Right cardiac atrium (tissue), 5 donors: Measurements from ENCODE around the gene GOLGA6L2. TPM values are rescaled to one million over a fixed set of nuclear protein-coding genes. Genes with fewer than 3 reads are reported as not detected.
"Not testable (repeated sequence)": the region's sequence is repeated elsewhere in the genome, so short reads cannot be mapped to it uniquely, and the experiment has no call there.

Experiments
- ATAC-seq, 2 donors: fragments of 200-7000 bp; cut with Tn5 transposase; one replicate each; pipeline versions ENCODE4 v1.8.0 to v1.9.1; 2020; ENCODE audit warnings: moderate library complexity in 2 of 2, mild to moderate bottlenecking in 1 of 2
- DNase-seq, 3 donors: peaks; one replicate each; pipeline ENCODE4 v3.0.0-alpha.2; 2020
- H3K27ac ChIP-seq: one replicate; pipeline ENCODE4 v1.5.1; 2013; ENCODE audit warnings: mild to moderate bottlenecking, low read length, control low read depth, moderate library complexity
- H3K27me3 ChIP-seq: one replicate; pipeline ENCODE4 v1.6.1; 2013; ENCODE audit not compliant: control insufficient read depth, insufficient read depth
- H3K4me1 ChIP-seq: one replicate; pipeline ENCODE4 v1.6.1; 2013; ENCODE audit warnings: low read length; ENCODE audit not compliant: control insufficient read depth, insufficient read depth
- H3K4me3 ChIP-seq: one replicate; pipeline ENCODE4 v1.5.1; 2013; ENCODE audit warnings: low read length, control low read depth
- H3K9me3 ChIP-seq: one replicate; pipeline ENCODE4 v1.6.1; 2013; ENCODE audit warnings: low read length; ENCODE audit not compliant: control insufficient read depth
- WGBS: extraction: QIAGEN DNeasy Blood & Tissue Kit; methylation state at CpG from one replicate; pipeline ENCODE4 v1.1.7; 2013; 5-methylcytosine and 5-hydroxymethylcytosine counted together
- intact Hi-C, 4 donors: fragments of 100-400 bp; cut with DNase I; formaldehyde crosslinking; loops; one replicate each; pipeline versions ENCODE4 v1.11.0 to v1.14.0; 2022 to 2023
- polyA plus RNA-seq: library from polyadenylated mRNA; stranded (reverse); fragments of 200-250 nt; gene quantifications from one replicate; pipeline ENCODE4 v1.2.3, GENCODE V29; 2013
- total RNA-seq, 4 donors: library from RNA; stranded (reverse); fragmentation: NEBNext Ultra II Directional; extraction: Animal tissue kit (Norgen Biotek cat#: 25700); gene quantifications; one replicate each; pipeline ENCODE4 v1.2.1, GENCODE V29; 2021
- donor health status: healthy with polysubstance abuse.
- donor health status: DM: no; HTN: yes; CAD: no.
- donor health status: DM: no; HTN: no; CAD: no.
- donor health status: DM: no; HTN: yes; CAD: no; lungs with severe emphysema.
- donor health status: DM: yes; HTN: yes; CAD: no.

Gene GOLGA6L2
- total and polyA plus RNA-seq, 5 donors = not detected

- Histone ChIP-seq H3K9me3 (no peaks in the 10 kb centered on the region), H3K4me1 (peaks cover 2% of the 10 kb centered on the region), H3K27me3 (no peaks in the 10 kb centered on the region), H3K27ac (peak overlapping the region; percentile 83), H3K4me3 (no peak overlapping the region)
- peak; percentile 91 to 93 for ATAC-seq
- 30% methylated on average over 4 of the region's 4 CpGs for WGBS
- intact Hi-C loops = no loop called here
- DNase-seq = peak; percentile 34 to 85 (median 77)
Observed at GRCh38 chr15:23403550-23403949, 43.5 kb downstream of the GOLGA6L2 start.

- H3K4me1 ChIP-seq = peaks cover 2% of the 10 kb centered on the region
- peak overlapping the region; percentile 65 for H3K27ac ChIP-seq
- peak in 1 of 3 donors; percentile 47 for DNase-seq
- H3K9me3 ChIP-seq = no peaks in the 10 kb centered on the region
- no peak for ATAC-seq
- H3K4me3 ChIP-seq = no peak overlapping the region
- 72% methylated on average over 5 of the region's 5 CpGs for whole genome bisulfite sequencing
- intact Hi-C loops = no loop called here
- no peaks in the 10 kb centered on the region for H3K27me3 ChIP-seq
Observed at GRCh38 chr15:23402544-23402943, 44.5 kb downstream of the GOLGA6L2 start.

GRCh38 chr15:23402140-23402539 is 44.9 kb downstream of the GOLGA6L2 start:
- peaks cover 2% of the 10 kb centered on the region for H3K4me1 ChIP-seq
- ATAC-seq (no peak), DNase-seq (no peak)
- no peaks in the 10 kb centered on the region for H3K9me3 ChIP-seq
- peak overlapping the region; percentile 65 for H3K27ac ChIP-seq
- WGBS = 67% methylated on average over 2 of the region's 2 CpGs
- intact Hi-C loops = no loop called here
- no peak overlapping the region for H3K4me3 ChIP-seq
- no peaks in the 10 kb centered on the region for H3K27me3 ChIP-seq

- Histone ChIP-seq H3K9me3 (no peaks in the 10 kb centered on the region), H3K4me3 (no peak overlapping the region), H3K27me3 (no peaks in the 10 kb centered on the region), H3K27ac (peak overlapping the region; percentile 60), H3K4me1 (peaks cover 2% of the 10 kb centered on the region)
- intact Hi-C loops = no loop called here
- DNase-seq (peak in 2 of 3 donors; percentile 66 to 67), ATAC-seq (peak; percentile 46 to 61)
- 51% methylated on average over 8 of the region's 8 CpGs for WGBS
Observed at GRCh38 chr15:23401627-23402026, 45.4 kb downstream of the GOLGA6L2 start.

GRCh38 chr15:23399207-23399606 is 47.8 kb downstream of the GOLGA6L2 start:
- H3K27me3 ChIP-seq, intact Hi-C loops, H3K4me1 ChIP-seq, H3K4me3 ChIP-seq, H3K9me3 ChIP-seq, ATAC-seq: not testable (repeated sequence)
- WGBS = 40% methylated on average over 5 of the region's 5 CpGs
- H3K27ac ChIP-seq = peak overlapping the region; percentile 87
- peak; percentile 38 to 82 (median 70) for DNase-seq

GRCh38 chr15:23398357-23398756 is 48.7 kb downstream of the GOLGA6L2 start:
- ATAC-seq, intact Hi-C loops, H3K27me3 ChIP-seq, H3K4me1 ChIP-seq, DNase-seq, H3K4me3 ChIP-seq, H3K9me3 ChIP-seq: not testable (repeated sequence)
- H3K27ac ChIP-seq = peak overlapping the region; percentile 87
- 88% methylated on average over 4 of the region's 4 CpGs for WGBS

- intact Hi-C loops = no loop called here
- WGBS = 50% methylated on average over 7 of the region's 7 CpGs
Observed at GRCh38 chr15:23397779-23398178, 49.3 kb downstream of the GOLGA6L2 start.

GRCh38 chr15:23395832-23396231 is 51.2 kb downstream of the GOLGA6L2 start:
- DNase-seq (no peak), ATAC-seq (no peak)
- intact Hi-C loops = no loop called here
- no peak overlapping the region for H3K27ac ChIP-seq
- no peaks in the 10 kb centered on the region for H3K27me3 ChIP-seq
- no peaks in the 10 kb centered on the region for H3K9me3 ChIP-seq
- H3K4me1 ChIP-seq = no peaks in the 10 kb centered on the region
- 68% methylated on average over 5 of the region's 5 CpGs for WGBS
- no peak overlapping the region for H3K4me3 ChIP-seq

More at GRCh38 chr15:23397779-23398178, 49.3 kb downstream of the GOLGA6L2 start:
- peak; percentile 30 to 73 (median 65) for DNase-seq
- Histone ChIP-seq H3K4me1 (peaks cover 2% of the 10 kb centered on the region), H3K27ac (peak overlapping the region; percentile 78), H3K27me3 (no peaks in the 10 kb centered on the region), H3K4me3 (no peak overlapping the region), H3K9me3 (no peaks in the 10 kb centered on the region)
- peak; percentile 27 to 53 for ATAC-seq

- Histone ChIP-seq H3K4me3 (no peak overlapping the region), H3K27me3 (no peaks in the 10 kb centered on the region), H3K4me1 (no peaks in the 10 kb centered on the region), H3K9me3 (no peaks in the 10 kb centered on the region), H3K27ac (no peak overlapping the region)
- DNase-seq (no peak), ATAC-seq (no peak)
- 71% methylated on average over 15 of the region's 15 CpGs for WGBS
- intact Hi-C loops = no loop called here
Observed at GRCh38 chr15:23395030-23395692, 51.9 kb downstream of the GOLGA6L2 start.

Other genes with a start within 250 kb of the GOLGA6L2 start
- not detected for gene GOLGA6L26, start 113.0 kb downstream of the GOLGA6L2 start, total RNA-seq
- not detected for gene GOLGA6L26, start 113.0 kb downstream of the GOLGA6L2 start, polyA plus RNA-seq
- gene GOLGA8S, start 92.5 kb downstream of the GOLGA6L2 start, total RNA-seq = under 1 TPM; 0.53 to 0.86 (median 0.78) TPM
- gene GOLGA8S, start 92.5 kb downstream of the GOLGA6L2 start, polyA plus RNA-seq = 0.36 TPM
- 1 to 10 TPM in 2 of 4 donors, under 1 TPM in 1, not detected in 1; 0.51 to 1.5 (median 1.1) TPM for gene MKRN3, start 118.4 kb upstream of the GOLGA6L2 start, total RNA-seq
- gene MKRN3, start 118.4 kb upstream of the GOLGA6L2 start, polyA plus RNA-seq = 0.23 TPM
- gene MAGEL2, start 200.6 kb upstream of the GOLGA6L2 start, total RNA-seq = under 1 TPM; 0.08 to 0.23 (median 0.14) TPM
- 0.02 TPM for gene MAGEL2, start 200.6 kb upstream of the GOLGA6L2 start, polyA plus RNA-seq
- gene NDN, start 240.1 kb upstream of the GOLGA6L2 start, total RNA-seq = 10 to 100 TPM; 41.6 to 60.0 (median 51.5) TPM
- 37.9 TPM for gene NDN, start 240.1 kb upstream of the GOLGA6L2 start, polyA plus RNA-seq